Measurements from ENCODE around the gene RHOBTB3.

GRCh38 chr5:95763941-95764340, 32.8 kb downstream of the RHOBTB3 start:
- TF ChIP-seq SUZ12 (IDR thresholded peaks at IDR 0.05; ENCODE audit: unreplicated experiment) = no peak
- no peak for TF ChIP-seq EP300 (IDR thresholded peaks at IDR 0.05; ENCODE audit: borderline replicate concordance in 1 of 2, control insufficient read depth in 1 of 2, low read depth in 2 of 2, low read length in 2 of 2)
- TF ChIP-seq, protein P1, sequence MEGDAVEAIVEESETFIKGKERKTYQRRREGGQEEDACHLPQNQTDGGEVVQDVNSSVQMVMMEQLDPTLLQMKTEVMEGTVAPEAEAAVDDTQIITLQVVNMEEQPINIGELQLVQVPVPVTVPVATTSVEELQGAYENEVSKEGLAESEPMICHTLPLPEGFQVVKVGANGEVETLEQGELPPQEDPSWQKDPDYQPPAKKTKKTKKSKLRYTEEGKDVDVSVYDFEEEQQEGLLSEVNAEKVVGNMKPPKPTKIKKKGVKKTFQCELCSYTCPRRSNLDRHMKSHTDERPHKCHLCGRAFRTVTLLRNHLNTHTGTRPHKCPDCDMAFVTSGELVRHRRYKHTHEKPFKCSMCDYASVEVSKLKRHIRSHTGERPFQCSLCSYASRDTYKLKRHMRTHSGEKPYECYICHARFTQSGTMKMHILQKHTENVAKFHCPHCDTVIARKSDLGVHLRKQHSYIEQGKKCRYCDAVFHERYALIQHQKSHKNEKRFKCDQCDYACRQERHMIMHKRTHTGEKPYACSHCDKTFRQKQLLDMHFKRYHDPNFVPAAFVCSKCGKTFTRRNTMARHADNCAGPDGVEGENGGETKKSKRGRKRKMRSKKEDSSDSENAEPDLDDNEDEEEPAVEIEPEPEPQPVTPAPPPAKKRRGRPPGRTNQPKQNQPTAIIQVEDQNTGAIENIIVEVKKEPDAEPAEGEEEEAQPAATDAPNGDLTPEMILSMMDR (IDR thresholded peaks at IDR 0.05 in 2 of 3, conservative IDR thresholded peaks at IDR 0.05 in 1 of 3; ENCODE audit: control insufficient read depth in 2 of 3, extremely low read depth in 1 of 3, insufficient read depth in 1 of 3, low read depth in 3 of 3, low read length in 3 of 3) = no peak
- TF ChIP-seq RFX5 (IDR thresholded peaks at IDR 0.05; ENCODE audit: low read depth, low read length) = no peak
- no peak for TF ChIP-seq KDM1A (IDR thresholded peaks at IDR 0.05; ENCODE audit: borderline replicate concordance)
- TF ChIP-seq, protein P2, sequence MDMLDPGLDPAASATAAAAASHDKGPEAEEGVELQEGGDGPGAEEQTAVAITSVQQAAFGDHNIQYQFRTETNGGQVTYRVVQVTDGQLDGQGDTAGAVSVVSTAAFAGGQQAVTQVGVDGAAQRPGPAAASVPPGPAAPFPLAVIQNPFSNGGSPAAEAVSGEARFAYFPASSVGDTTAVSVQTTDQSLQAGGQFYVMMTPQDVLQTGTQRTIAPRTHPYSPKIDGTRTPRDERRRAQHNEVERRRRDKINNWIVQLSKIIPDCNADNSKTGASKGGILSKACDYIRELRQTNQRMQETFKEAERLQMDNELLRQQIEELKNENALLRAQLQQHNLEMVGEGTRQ (IDR thresholded peaks at IDR 0.05; ENCODE audit: borderline replicate concordance, low read depth, low read length) = no peak
- no peak for TF ChIP-seq CHD1 (IDR thresholded peaks at IDR 0.05; ENCODE audit: low read depth, low read length)
